GOT3 (cell line): ENCODE measurements around the gene SLC19A1.
"Not testable (repeated sequence)": the region's sequence is repeated elsewhere in the genome, so short reads cannot be mapped to it uniquely, and the experiment has no call there.

Source experiments
- DNase-seq: peaks from one replicate; lab custom pipeline; 2025; ENCODE audit warnings: mixed read lengths; lab: John Stamatoyannopoulos, UW

Gene SLC19A1

GRCh38 chr21:45576838-45577737, 34.8 kb upstream of the SLC19A1 start:
- no peak for DNase-seq

DNA sequence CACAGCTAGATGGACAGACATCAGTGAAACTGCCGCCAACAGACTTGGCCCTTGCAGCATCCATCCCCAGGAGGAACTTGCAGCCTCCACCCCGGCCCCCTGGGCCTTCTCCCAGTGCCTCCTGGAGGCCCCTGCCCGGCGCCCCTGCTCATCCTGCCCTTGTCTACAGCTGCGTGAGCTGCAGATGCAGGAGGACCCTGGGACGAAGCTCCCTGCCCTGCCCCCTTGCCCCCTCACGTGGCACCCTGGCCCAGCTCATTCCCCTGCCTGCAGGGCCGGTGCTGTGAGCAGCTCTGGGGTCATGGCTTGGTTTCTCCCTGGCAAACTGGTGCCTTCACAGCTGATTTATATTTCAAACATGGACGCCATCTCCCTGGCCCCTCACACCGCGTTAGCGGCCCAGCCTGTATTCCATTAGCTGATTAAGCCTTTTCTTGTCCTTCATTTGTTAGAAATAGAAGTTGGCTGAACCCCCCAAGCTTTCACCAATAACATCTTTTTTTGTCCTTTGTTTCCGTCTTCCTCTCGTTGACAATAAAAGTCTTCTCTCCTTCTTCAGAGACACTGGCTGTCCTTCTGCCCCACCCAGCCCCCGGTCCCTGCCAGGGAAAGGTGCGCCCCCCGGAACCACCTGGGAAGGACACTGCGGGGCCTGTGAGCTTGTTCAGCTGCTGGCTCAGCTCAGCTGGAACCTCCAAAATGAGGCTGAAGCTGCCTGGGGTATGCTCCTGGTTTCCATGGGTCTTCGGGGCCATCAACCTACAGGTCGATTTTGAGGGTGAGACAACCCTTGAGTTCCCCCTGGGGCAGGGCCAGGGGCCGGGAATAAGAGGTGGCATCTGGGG, 34.0 kb upstream of the SLC19A1 start:
- DNase-seq, result no peak

DNA sequence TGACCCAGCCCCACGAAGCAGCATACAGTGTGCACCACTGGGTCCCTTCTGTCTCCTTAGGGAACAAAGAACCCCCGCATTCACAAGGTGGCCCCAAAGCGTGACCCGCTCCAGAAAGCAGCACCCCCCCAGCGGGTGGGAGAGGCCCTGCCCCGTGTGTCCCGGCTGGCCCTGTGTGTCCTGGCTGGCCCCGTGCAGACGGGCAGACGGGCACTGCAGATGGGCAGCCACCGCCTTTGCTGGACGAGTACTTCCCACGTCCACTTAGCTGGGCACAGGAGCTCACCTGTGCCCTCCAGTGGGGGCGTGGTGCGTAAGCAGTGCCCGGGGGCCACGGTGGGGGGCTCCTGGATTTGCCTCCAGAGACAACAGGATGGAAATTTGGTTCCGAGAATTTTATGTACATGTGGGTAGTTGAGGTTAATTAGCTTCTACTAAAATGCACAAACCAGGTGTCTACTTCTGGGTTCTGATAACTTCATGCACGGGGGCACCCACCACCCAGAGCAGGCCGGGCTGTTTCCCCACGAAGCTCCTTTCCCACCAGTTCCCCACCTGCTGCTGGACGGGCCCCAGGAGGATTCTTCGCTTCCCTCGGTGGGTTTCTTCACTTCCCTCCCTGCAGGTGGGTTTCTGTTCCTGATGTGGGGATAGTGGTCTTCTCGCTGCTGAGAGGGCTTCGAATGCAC, 33.2 kb upstream of the SLC19A1 start:
- DNase-seq, result no peak

DNA sequence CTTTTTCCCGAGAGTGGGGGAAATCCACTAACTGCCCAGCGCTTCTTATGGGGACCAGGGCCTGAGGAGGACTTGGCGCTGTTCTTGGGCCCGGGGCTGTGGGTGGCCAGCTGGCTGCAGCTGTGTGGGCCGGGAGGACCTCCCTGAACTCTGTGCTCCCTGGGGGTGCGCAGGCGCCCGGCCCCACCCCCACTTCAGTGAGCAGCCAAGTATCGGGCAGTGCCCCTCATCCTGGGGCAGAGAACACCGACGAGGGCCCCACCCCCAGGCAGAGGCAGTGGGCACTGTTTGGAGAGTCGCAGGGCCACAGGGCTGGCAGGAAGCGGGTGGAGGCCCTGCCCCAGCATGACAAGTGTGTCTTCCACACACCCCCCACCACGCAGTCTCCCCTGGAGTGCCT, 32.5 kb upstream of the SLC19A1 start:
- DNase-seq, result no peak

DNA sequence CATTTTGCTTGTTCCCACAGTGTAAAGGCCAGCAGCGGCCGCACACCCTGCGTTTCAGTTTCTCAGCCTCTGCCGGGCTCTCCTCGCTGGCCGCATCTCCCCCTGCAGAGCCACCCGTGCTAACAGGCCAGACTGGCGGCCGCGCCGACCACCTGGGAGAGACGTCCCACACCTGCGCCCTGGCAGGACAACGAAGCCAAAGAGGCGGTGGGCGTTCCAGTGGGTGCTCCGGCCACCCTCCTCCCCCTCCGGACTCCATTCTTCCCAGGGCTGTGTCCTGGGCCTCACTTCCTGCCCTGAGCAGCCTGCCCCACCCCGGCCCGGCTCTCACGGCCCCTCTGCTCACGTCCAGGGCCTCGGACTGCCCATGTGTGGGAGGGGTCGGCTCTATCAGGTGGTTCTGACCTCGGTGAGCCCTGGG, 31.9 kb upstream of the SLC19A1 start:
- no peak for DNase-seq

GRCh38 chr21:45573452-45574035, 31.3 kb upstream of the SLC19A1 start:
- no peak for DNase-seq

- DNase-seq, result no peak
These were observed 30.7 kb upstream of the SLC19A1 start for GRCh38 chr21:45572783-45573451.

DNA sequence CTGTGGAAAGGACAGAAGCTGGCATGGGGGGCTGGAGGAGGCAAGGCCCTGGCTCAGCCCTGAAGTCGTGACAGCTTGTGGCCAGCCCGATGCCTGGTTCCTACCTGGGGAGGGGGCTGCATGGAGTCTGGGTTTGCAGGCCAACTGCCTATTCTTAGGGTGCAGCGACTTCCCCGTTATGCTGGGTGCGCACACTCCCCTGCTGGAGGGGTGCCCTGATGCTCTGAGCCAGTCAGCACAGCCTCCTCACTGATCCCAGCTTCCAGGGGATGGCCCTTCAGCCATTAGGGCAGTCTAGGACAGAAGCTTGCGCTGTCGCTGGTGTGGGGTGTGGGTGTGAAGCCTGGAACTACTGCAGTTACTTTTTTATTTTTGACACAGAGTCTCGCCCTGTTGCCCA, 30.0 kb upstream of the SLC19A1 start:
- DNase-seq, result no peak

DNA sequence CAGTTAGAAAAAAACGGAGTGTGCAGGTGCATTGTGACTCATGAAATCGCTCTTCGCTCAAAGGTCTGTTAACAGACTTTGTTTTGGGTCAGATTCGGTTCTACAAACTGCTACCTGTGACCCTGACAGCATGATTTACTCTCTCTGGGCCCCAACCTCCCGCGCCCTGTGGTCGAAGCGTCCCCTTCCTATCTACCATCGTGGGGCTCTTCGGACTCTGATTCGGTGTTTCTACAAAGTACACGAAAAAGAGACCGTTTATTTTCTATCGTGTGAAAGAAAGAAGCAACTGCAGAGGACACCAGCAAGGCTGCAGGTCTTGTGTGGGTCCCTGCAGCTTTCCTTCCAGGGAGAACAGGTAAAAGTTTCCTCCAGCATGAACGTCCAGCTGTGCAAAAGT, 29.4 kb upstream of the SLC19A1 start:
- no peak for DNase-seq

- no peak for DNase-seq
These were observed 28.8 kb upstream of the SLC19A1 start for GRCh38 chr21:45570826-45571601.

GRCh38 chr21:45570071-45570470, 27.8 kb upstream of the SLC19A1 start:
- DNase-seq, result no peak

DNA sequence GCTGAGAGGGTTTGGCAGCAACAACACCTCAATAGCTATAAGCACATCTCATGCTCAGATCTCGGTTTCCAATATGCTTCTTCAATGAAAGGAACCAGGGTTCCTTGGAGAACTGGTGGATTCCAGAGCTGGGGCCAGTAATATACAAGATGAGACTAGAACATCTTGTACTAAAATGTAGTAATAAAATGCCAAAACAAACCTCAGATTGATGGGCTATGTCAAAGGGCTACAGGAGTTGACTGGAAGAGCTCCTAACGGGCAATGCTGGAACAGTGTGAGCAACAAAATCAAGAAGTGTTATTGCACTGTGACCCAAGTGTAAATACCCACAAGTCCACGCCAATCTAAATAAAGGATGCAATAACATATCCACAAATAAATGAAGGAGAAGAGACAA, 26.1 kb upstream of the SLC19A1 start:
- DNase-seq, result no peak

GRCh38 chr21:45564137-45564536, 21.9 kb upstream of the SLC19A1 start:
- DNase-seq, result not testable (repeated sequence)

DNA sequence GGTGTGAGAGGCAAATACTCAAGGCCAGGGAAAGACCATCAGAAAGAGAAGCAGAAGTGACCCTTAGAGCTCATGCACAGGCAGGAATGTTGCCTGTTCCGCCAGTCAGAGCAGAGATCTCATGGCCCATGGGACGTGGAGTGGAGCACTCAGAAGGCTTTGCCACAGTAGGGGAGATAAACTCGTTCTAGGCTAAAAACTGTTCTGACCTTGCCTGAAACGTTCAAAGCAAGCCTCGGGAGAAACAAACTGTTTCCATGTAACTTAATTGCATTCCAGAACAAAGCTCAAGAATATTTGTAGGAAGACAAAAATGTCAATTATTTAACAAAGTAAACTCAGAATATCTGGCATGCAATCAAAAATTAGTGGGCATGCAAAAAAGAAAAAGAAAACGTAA, 20.7 kb upstream of the SLC19A1 start:
- DNase-seq, result no peak

DNA sequence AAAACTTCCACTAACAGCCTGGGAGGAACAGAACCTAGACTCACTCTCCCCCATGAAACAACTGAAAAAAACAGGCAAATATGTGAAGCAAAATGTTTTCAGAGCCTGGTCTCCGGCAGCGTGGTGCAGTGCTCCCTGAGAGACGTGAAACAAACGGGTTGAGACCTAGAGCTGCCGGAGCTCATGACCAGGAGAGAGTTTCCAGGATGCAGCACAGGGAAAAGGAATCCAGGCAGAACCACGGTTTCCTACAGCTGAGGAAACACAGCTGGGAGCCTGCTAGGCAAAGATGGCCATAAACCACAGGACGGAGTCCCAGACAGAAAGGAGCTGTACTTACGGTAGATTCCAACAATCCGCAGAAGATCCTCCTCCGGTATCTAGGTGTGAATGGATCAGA, 20.2 kb upstream of the SLC19A1 start:
- no peak for DNase-seq

- DNase-seq, result not testable (repeated sequence)
These were observed 19.0 kb upstream of the SLC19A1 start for GRCh38 chr21:45561241-45561640.

GRCh38 chr21:45560106-45561021, 18.1 kb upstream of the SLC19A1 start:
- DNase-seq, result no peak

- no peak for DNase-seq
These were observed 17.2 kb upstream of the SLC19A1 start for GRCh38 chr21:45559216-45560105.
